ENCODE results near the gene ODAD2. TPM values are rescaled to one million over a fixed set of nuclear protein-coding genes. Genes with fewer than 3 reads are reported as not detected.

The ODAD2 gene
- total and polyA plus RNA-seq, 2 of the 8 experiments (the other 6 are each of a cell fraction or from before 2014, with no cell fraction given): 0.95 to 4.3 TPM

DNA sequence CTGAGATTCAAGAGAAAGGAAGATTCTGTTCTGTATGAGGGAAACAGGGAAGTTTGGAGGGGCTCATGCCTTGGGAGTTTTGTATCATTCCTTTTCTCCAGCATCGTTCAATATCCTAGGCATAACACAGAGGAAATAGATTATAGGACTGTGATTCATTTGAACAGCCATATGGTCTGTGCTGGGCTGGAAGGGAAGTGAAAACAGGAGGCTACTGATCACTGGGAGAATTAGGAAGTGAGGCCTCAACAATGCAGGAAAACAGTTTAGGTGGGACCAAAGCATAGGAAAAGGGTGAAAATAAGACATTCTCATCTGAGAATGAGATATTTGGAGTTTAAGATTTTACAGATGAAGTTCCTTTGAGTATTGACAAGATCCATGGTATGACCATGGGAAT, 182.6 kb downstream of the ODAD2 start:
- H3K14ac ChIP-seq (ENCODE audit: insufficient read length): no peak overlapping the region
- no peak overlapping the region for H4K91ac ChIP-seq (replicated peaks; ENCODE audit: insufficient read length, low read length)
- ChIA-PET CTCF (ENCODE audit: partially characterized antibody) (interaction anchor here (0.6 kb wide), 1 partner anchor 579 kb away, joined by 3 read pairs; no protein-coding TSS in a partner anchor), POLR2A (ENCODE audit: partially characterized antibody) (no interaction called here)
- FAIRE-seq (no peak), DNase-seq (ENCODE audit: low read depth in 1 of 2, low spot score in 2 of 2) (no peak)
- H2AFZ ChIP-seq (ENCODE audit: low read length): no peak overlapping the region
- H2BK20ac ChIP-seq (ENCODE audit: low read length): no peak overlapping the region
- no peak overlapping the region for H2BK5ac ChIP-seq (ENCODE audit: low read depth, low read length)
- no peak overlapping the region for H2BK15ac ChIP-seq (ENCODE audit: low read length)
- H3K23me2 ChIP-seq (ENCODE audit: low read depth, low read length): no peaks in the 10 kb centered on the region
- H3K4me3 ChIP-seq (ENCODE audit: extremely low read depth in 1 of 4, insufficient read depth in 2 of 4, low read depth in 3 of 4, low read length in 4 of 4): no peak overlapping the region
- H3K4me1 ChIP-seq (replicated peaks in 1 of 4; ENCODE audit: control insufficient read depth in 3 of 4, insufficient read depth in 4 of 4, low read length in 3 of 4): no peaks in the 10 kb centered on the region
- H3K27me3 ChIP-seq (replicated peaks in 1 of 4; ENCODE audit: control insufficient read depth in 3 of 4, extremely low read depth in 1 of 4, insufficient read depth in 3 of 4, low read length in 3 of 4): no peaks in the 10 kb centered on the region
- H3K4ac ChIP-seq (replicated peaks; ENCODE audit: insufficient read length, low read depth, low read length): no peak overlapping the region
- H3K23ac ChIP-seq (ENCODE audit: insufficient read length): no peak overlapping the region
- no peak overlapping the region for H4K8ac ChIP-seq (ENCODE audit: extremely low read depth, insufficient read depth, low read length)
- no peaks in the 10 kb centered on the region for H3K79me2 ChIP-seq (ENCODE audit: control insufficient read depth in 1 of 2, insufficient read depth in 2 of 2, low read length in 2 of 2)
- H2AK5ac ChIP-seq (ENCODE audit: low read depth, low read length): no peak overlapping the region
- no peak overlapping the region for H3K9ac ChIP-seq (replicated peaks in 1 of 4; ENCODE audit: extremely low read depth in 1 of 4, low read depth in 3 of 4, low read length in 3 of 4)
- no peak overlapping the region for H3K18ac ChIP-seq (ENCODE audit: extremely low read depth, low read length)
- no peak overlapping the region for H3K4me2 ChIP-seq (ENCODE audit: insufficient read depth in 1 of 2, low read depth in 2 of 2, low read length in 2 of 2)
- H3K36me3 ChIP-seq (ENCODE audit: control insufficient read depth in 2 of 4, insufficient read depth in 4 of 4, low read length in 3 of 4): no peaks in the 10 kb centered on the region
- no peak overlapping the region for H3K27ac ChIP-seq (ENCODE audit: low read depth, low read length)
- WGBS, 2 experiments (ENCODE audit: extremely low coverage in 1 of 2, insufficient coverage in 1 of 2, insufficient read length in 1 of 2, insufficient replicate concordance in 2 of 2, low coverage in 1 of 2, low lambda C conversion rate in 2 of 2, missing lambda C conversion rate in 1 of 2): 89% methylated on average over 1 of the region's 1 CpG; no CpG with 5 or more reads in 1 of the 2 experiments
- no peaks in the 10 kb centered on the region for H4K20me1 ChIP-seq (replicated peaks in 1 of 2; ENCODE audit: control insufficient read depth in 1 of 2, insufficient read depth in 2 of 2, low read length in 2 of 2)
- no peaks in the 10 kb centered on the region for H3K9me3 ChIP-seq (ENCODE audit: insufficient read depth in 2 of 2, low read depth in 1 of 2, low read length in 1 of 2)
- H4K5ac ChIP-seq (ENCODE audit: insufficient read length, low read depth, low read length): no peak overlapping the region
- no peak overlapping the region for H2BK120ac ChIP-seq (replicated peaks; ENCODE audit: low read depth, low read length)
- no peak overlapping the region for H3K56ac ChIP-seq (replicated peaks; ENCODE audit: insufficient read length, low read depth, low read length)
- H2BK12ac ChIP-seq (ENCODE audit: low read depth, low read length): no peak overlapping the region
- no peaks in the 10 kb centered on the region for H3K79me1 ChIP-seq (ENCODE audit: low read depth, low read length)
- no peak for TF ChIP-seq BRCA1 (IDR thresholded peaks at IDR 0.05; ENCODE audit: low read depth, low read length)
- TF ChIP-seq CEBPB (IDR thresholded peaks at IDR 0.05; ENCODE audit: low read depth, low read length): no peak
- TF ChIP-seq, protein P1, sequence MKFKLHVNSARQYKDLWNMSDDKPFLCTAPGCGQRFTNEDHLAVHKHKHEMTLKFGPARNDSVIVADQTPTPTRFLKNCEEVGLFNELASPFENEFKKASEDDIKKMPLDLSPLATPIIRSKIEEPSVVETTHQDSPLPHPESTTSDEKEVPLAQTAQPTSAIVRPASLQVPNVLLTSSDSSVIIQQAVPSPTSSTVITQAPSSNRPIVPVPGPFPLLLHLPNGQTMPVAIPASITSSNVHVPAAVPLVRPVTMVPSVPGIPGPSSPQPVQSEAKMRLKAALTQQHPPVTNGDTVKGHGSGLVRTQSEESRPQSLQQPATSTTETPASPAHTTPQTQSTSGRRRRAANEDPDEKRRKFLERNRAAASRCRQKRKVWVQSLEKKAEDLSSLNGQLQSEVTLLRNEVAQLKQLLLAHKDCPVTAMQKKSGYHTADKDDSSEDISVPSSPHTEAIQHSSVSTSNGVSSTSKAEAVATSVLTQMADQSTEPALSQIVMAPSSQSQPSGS (IDR thresholded peaks at IDR 0.05; ENCODE audit: low read length): no peak
- TF ChIP-seq GABPA (IDR thresholded peaks at IDR 0.05; ENCODE audit: borderline replicate concordance, insufficient read depth, low read length): no peak
- TF ChIP-seq TAF7 (optimal IDR thresholded peaks at IDR 0.05; ENCODE audit: borderline replicate concordance, low read depth, low read length): no peak
- no peak for TF ChIP-seq SAP30 (IDR thresholded peaks at IDR 0.05; ENCODE audit: insufficient read depth, insufficient replicate concordance, low read length)
- no peak for TF ChIP-seq JUND (IDR thresholded peaks at IDR 0.05; ENCODE audit: low read length)
- no peak for TF ChIP-seq EZH2 (IDR thresholded peaks at IDR 0.05; ENCODE audit: low read depth, low read length, severe bottlenecking)
- no peak for TF ChIP-seq GTF2F1 (IDR thresholded peaks at IDR 0.05; ENCODE audit: borderline replicate concordance, low read depth, low read length)
- TF ChIP-seq TEAD4 (IDR thresholded peaks at IDR 0.05; ENCODE audit: low read depth, low read length): no peak
- TF ChIP-seq CTBP2 (IDR thresholded peaks at IDR 0.05; ENCODE audit: borderline replicate concordance, insufficient read depth, insufficient read length, low read length): no peak
- TF ChIP-seq KDM4A (IDR thresholded peaks at IDR 0.05; ENCODE audit: low read depth, low read length, severe bottlenecking): no peak

All from H1 (cell line).